ENCODE data around the gene MED7. TPM values are rescaled to one million over a fixed set of nuclear protein-coding genes. Genes with fewer than 3 reads are reported as not detected.

The MED7 gene
- total and polyA plus RNA-seq, 2 of the 13 experiments (the other 11 are each of a cell fraction or from before 2014, with no cell fraction given) = 9.2 to 9.4 TPM

- Histone ChIP-seq H3K79me2 (ENCODE audit: insufficient read depth, low read length) (no peaks in the 10 kb centered on the region), H3K4me3 (replicated peaks in 1 of 3; ENCODE audit: insufficient read depth in 1 of 3, low read depth in 2 of 3, low read length in 3 of 3) (no peak overlapping the region), H3K9ac (ENCODE audit: insufficient read depth, low read depth, low read length) (no peak overlapping the region), H4K20me1 (ENCODE audit: insufficient read depth, low read length) (no peaks in the 10 kb centered on the region), H3K36me3 (replicated peaks in 1 of 2; ENCODE audit: control insufficient read depth in 1 of 2, insufficient read depth in 2 of 2, low read length in 2 of 2) (no peaks in the 10 kb centered on the region), H2AFZ (ENCODE audit: low read length) (no peak overlapping the region), H3K9me3 (ENCODE audit: low read length) (peaks cover 11% of the 10 kb centered on the region; the same call in 1 of the 2 replicates), H3K27ac (ENCODE audit: extremely low read length, insufficient read depth, low read length) (no peak overlapping the region), H3K27me3 (ENCODE audit: control insufficient read depth in 1 of 2, insufficient read depth in 2 of 2, low read length in 2 of 2) (no peaks in the 10 kb centered on the region), H3K4me2 (ENCODE audit: low read depth, low read length) (no peak overlapping the region), H3K4me1 (ENCODE audit: insufficient read depth, low read length) (no peaks in the 10 kb centered on the region)
- CTCF ChIA-PET (ENCODE audit: low intra/inter-chr PET ratio, low total read pairs) = no interaction called here
- no TSS peak for BruUV-seq (replicated peaks)
- DNase-seq (ENCODE audit: low spot score) = no peak
- FAIRE-seq = no peak
- no peak for ATAC-seq
- in situ Hi-C loops (cut with HindIII; ENCODE audit: extremely low pct_ligation_motif_present, low pct_unique_long_range_greater_than_20kb) = no loop called here
- intact Hi-C loops (cut with micrococcal nuclease; ENCODE audit: unreplicated experiment) = no loop called here
- POLR2A ChIA-PET = interaction anchor here (1.4 kb wide), 1 partner anchor 21 kb away, joined by 4 read pairs; the partner anchor contains the start of gene MED7
- TF ChIP-seq TOE1 (CRISPR knock-in tag; IDR thresholded peaks at IDR 0.05) (no peak), ZNF800 (CRISPR knock-in tag; IDR thresholded peaks at IDR 0.05) (no peak), MXD1 (CRISPR knock-in tag; IDR thresholded peaks at IDR 0.05) (no peak), ZBTB2 (CRISPR knock-in tag; IDR thresholded peaks at IDR 0.05; ENCODE audit: low read depth) (no peak), KIAA2018 (CRISPR knock-in tag; IDR thresholded peaks at IDR 0.05; ENCODE audit: borderline replicate concordance) (no peak), TERF1 (CRISPR knock-in tag; IDR thresholded peaks at IDR 0.05) (no peak), MAZ (IDR thresholded peaks at IDR 0.05; ENCODE audit: borderline replicate concordance, low read depth, low read length) (no peak), MAZ (CRISPR knock-in tag; IDR thresholded peaks at IDR 0.05; ENCODE audit: low read depth) (no peak), CCDC6 (CRISPR knock-in tag; IDR thresholded peaks at IDR 0.05) (no peak), BCL6 (CRISPR knock-in tag; IDR thresholded peaks at IDR 0.05) (no peak), HES4 (CRISPR knock-in tag; IDR thresholded peaks at IDR 0.05; ENCODE audit: borderline replicate concordance) (no peak)
Observed at GRCh38 chr5:157121709-157122108, 21.0 kb downstream of the MED7 start.
